ENCODE measurements around the gene ANKIB1.
"Not testable (repeated sequence)": the region's sequence is repeated elsewhere in the genome, so short reads cannot be mapped to it uniquely, and the experiment has no call there.

Gene ANKIB1

DNA sequence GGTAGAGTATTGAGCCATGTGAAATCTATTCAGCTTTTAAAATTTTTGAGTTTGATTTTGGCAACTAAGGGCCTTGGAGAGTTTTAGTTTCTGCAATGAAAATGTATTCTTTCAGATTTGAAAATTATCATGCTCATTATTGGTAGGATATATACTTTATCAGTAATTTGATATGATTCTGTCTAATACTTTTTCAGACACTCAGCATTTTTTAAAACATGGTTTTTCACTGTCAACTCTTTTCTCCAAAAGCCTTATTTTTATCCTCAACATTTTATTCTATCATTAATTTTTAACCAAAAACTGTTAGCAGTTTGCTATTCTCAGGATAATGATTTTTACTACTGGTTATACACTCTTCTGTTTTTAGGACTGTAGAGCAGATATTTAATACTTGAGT is 4.8 kb downstream of the ANKIB1 start:
- H3K4me3 ChIP-seq (ENCODE audit: low read depth, low read length) = no peak overlapping the region
- TF ChIP-seq CTCF (IDR thresholded peaks at IDR 0.05; ENCODE audit: control insufficient read depth, extremely low read depth, insufficient read depth) = no peak
- DNase-seq (ENCODE audit: low read depth) = no peak

DNA sequence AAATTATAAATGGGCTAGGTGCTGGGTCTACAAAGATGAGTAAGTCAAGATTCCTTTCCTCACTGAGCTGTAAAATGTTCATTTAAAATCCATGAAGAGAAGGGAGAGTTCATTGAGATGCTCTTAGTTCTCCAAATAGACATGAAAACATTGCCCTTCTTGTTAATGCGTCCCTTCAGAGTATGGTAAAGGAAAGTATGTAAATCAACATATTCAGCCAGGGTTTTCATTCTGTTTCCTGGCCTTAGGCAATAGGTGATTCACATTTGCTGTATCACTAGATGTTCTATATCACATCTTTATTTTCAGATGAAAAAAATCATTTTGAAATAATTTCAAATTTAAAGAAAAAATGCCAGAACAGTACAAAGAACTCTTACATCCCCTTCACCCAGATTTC is 5.4 kb downstream of the ANKIB1 start:
- no peak for DNase-seq (ENCODE audit: low read depth)
- TF ChIP-seq CTCF (IDR thresholded peaks at IDR 0.05; ENCODE audit: control insufficient read depth, extremely low read depth, insufficient read depth) = no peak
- no peak overlapping the region for H3K4me3 ChIP-seq (ENCODE audit: low read depth, low read length)

- no peak for DNase-seq (ENCODE audit: low read depth)
- H3K4me3 ChIP-seq (ENCODE audit: low read depth, low read length) = no peak overlapping the region
- no peak for TF ChIP-seq CTCF (IDR thresholded peaks at IDR 0.05; ENCODE audit: control insufficient read depth, extremely low read depth, insufficient read depth)
Measured at GRCh38 chr7:92253251-92253650, 7.5 kb downstream of the ANKIB1 start.

DNA sequence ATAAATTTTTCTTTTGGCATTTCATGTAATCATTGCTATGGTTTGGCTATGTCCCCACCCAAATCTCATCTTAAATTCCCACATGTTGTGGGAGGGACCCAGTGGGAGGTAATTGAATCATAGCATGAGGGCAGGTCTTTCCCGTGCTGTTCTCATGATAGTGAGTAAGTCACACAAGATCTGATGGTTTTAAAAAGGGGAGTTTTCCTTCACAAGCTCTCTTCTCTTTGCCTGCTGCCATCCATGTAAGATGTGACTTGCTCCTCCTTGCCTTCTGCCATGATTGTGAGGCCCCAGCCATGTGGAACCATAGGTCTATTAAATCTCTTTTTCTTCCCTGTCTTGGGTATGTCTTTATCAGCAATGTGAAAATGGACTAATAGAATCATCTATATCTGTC is 9.0 kb downstream of the ANKIB1 start:
- DNase-seq (ENCODE audit: low read depth); H3K4me3 ChIP-seq (ENCODE audit: low read depth, low read length): not testable (repeated sequence)

GRCh38 chr7:92255308-92255707 is 9.5 kb downstream of the ANKIB1 start:
- DNase-seq (ENCODE audit: low read depth) = no peak
- no peak for TF ChIP-seq CTCF (IDR thresholded peaks at IDR 0.05; ENCODE audit: control insufficient read depth, extremely low read depth, insufficient read depth)
- H3K4me3 ChIP-seq (ENCODE audit: low read depth, low read length) = no peak overlapping the region

GRCh38 chr7:92259062-92259461 is 13.3 kb downstream of the ANKIB1 start:
- TF ChIP-seq CTCF (IDR thresholded peaks at IDR 0.05; ENCODE audit: control insufficient read depth, extremely low read depth, insufficient read depth) = no peak
- no peak overlapping the region for H3K4me3 ChIP-seq (ENCODE audit: low read depth, low read length)
- no peak for DNase-seq (ENCODE audit: low read depth)

GRCh38 chr7:92259610-92260247 is 14.0 kb downstream of the ANKIB1 start:
- TF ChIP-seq CTCF (IDR thresholded peaks at IDR 0.05; ENCODE audit: control insufficient read depth, extremely low read depth, insufficient read depth) = no peak
- no peak for DNase-seq (ENCODE audit: low read depth)
- no peak overlapping the region for H3K4me3 ChIP-seq (ENCODE audit: low read depth, low read length)

Measured in LNCaP clone FGC (cell line).